HCT116 (cell line): Measurements from ENCODE around the gene RRAD. TPM values are rescaled to one million over a fixed set of nuclear protein-coding genes. Genes with fewer than 3 reads are reported as not detected.

Source experiments
- ATAC-seq: fragments of 200-7000 bp; cut with Tn5 transposase; 2 replicates; pipeline ENCODE4 v1.9.1; 2020; ENCODE audit warnings: mild to moderate bottlenecking, moderate library complexity
- BruUV-seq: library from RNA; stranded (reverse); fragments of 400-500 nt; replicated peaks from 2 replicates; lab custom pipeline; 2021; lab: Mats Ljungman, UMichigan
- CTCF ChIA-PET: fragments of 300-600 bp; sonication (Branson Sonifier 250); formaldehyde crosslinking; loops from one replicate; lab custom pipeline; 2021; ENCODE audit warnings: antibody characterized with exemption; lab: Charles Lee
- POLR2A ChIA-PET: fragments of 300-600, 350-600 bp; sonication (Branson Sonifier 250); formaldehyde crosslinking; loops from one replicate; lab custom pipeline; 2021; ENCODE audit warnings: antibody characterized with exemption; lab: Charles Lee
- RAD21 ChIA-PET, 2 experiments: fragments of 300-600 bp; sonication (Branson Sonifier 250); formaldehyde crosslinking; loops; one replicate each; lab custom pipeline; 2023; ENCODE audit warnings: low total read pairs in 2 of 2; ENCODE audit not compliant: uncharacterized antibody in 2 of 2, unreplicated experiment in 2 of 2, low non-redundant PET in 1 of 2; lab: Charles Lee
- DNase-seq: peaks from one replicate; pipeline ENCODE4 v3.0.0-alpha.2; 2010; ENCODE audit warnings: low read depth, low spot score
- H2AFZ ChIP-seq: fragments of 200-600 bp; shearing (Covaris generic), sonication (generic); 2 replicates; pipeline ENCODE4 v1.6.1; 2017; ENCODE audit warnings: low read depth, mixed run types, mixed read lengths, antibody characterized with exemption, low read length; ENCODE audit not compliant: poor library complexity, severe bottlenecking
- H3K27ac ChIP-seq: 2 replicates; pipeline ENCODE4 v1.5.1; 2012; ENCODE audit warnings: low read depth, low read length
- H3K27me3 ChIP-seq: fragments of 200-600 bp; sonication (generic); 2 replicates; pipeline ENCODE4 v1.6.1; 2016; ENCODE audit warnings: mixed run types, low read length, mixed read lengths; ENCODE audit not compliant: insufficient read depth
- H3K36me3 ChIP-seq, 2 experiments: fragments of 200-500 bp in 1 of 2; fragments of 200-600 bp in 1 of 2; sonication (Bioruptor generic) in 1 of 2; sonication (generic) in 1 of 2; 2 replicates each; pipeline versions ENCODE4 v1.5.1 to v1.6.1; 2014 to 2016; ENCODE audit warnings: low read length in 2 of 2, inconsistent platforms in 1 of 2, mixed read lengths in 1 of 2, mixed run types in 1 of 2; ENCODE audit not compliant: insufficient read depth in 2 of 2, control insufficient read depth in 1 of 2
- H3K4me1 ChIP-seq, 2 experiments: fragments of 200-600 bp in 1 of 2; sonication (generic) in 1 of 2; 2 replicates each; pipeline versions ENCODE4 v1.5.1 to v1.6.1; 2012 to 2017; ENCODE audit warnings: low read length in 2 of 2, inconsistent platforms in 1 of 2, mild to moderate bottlenecking in 1 of 2, mixed read lengths in 1 of 2, mixed run types in 1 of 2, moderate library complexity in 1 of 2; ENCODE audit not compliant: insufficient read depth in 2 of 2, control insufficient read depth in 1 of 2
- H3K4me2 ChIP-seq: fragments of 200-600 bp; sonication (generic); 2 replicates; pipeline ENCODE4 v1.6.1; 2017; ENCODE audit warnings: mixed run types, low read length, mixed read lengths
- H3K4me3 ChIP-seq, 2 experiments: fragments of 200-600 bp in 1 of 2; sonication (generic) in 1 of 2; replicated peaks in 1 of 2; 2 replicates each; pipeline ENCODE4 v1.5.1; 2011 to 2016; ENCODE audit warnings: low read length in 2 of 2, control low read depth in 1 of 2, low read depth in 1 of 2, mild to moderate bottlenecking in 1 of 2, mixed read lengths in 1 of 2, mixed run types in 1 of 2
- H3K79me2 ChIP-seq: fragments of 200-600 bp; sonication (generic); 2 replicates; pipeline ENCODE4 v1.6.1; 2017; ENCODE audit warnings: mild to moderate bottlenecking, mixed run types, low read length, moderate library complexity, mixed read lengths; ENCODE audit not compliant: insufficient read depth
- H3K9ac ChIP-seq: fragments of 200-600 bp; sonication (generic); 2 replicates; pipeline ENCODE4 v1.6.1; 2016; ENCODE audit warnings: low read length, mixed read lengths
- H3K9me2 ChIP-seq: fragments of 200-600 bp; sonication (generic), shearing (Covaris generic); 2 replicates; pipeline ENCODE4 v1.6.1; 2017; ENCODE audit warnings: mixed run types, mild to moderate bottlenecking, moderate library complexity; ENCODE audit not compliant: insufficient read depth
- H3K9me3 ChIP-seq, 2 experiments: fragments of 200-500 bp in 1 of 2; fragments of 200-600 bp in 1 of 2; sonication (Bioruptor generic) in 1 of 2; sonication (generic) in 1 of 2; 2 replicates each; pipeline ENCODE4 v1.6.1; 2014 to 2017; ENCODE audit warnings: low read length in 2 of 2, mixed read lengths in 2 of 2, inconsistent platforms in 1 of 2, low read depth in 1 of 2, mild to moderate bottlenecking in 1 of 2, mixed run types in 1 of 2, moderate library complexity in 1 of 2; ENCODE audit not compliant: control insufficient read depth in 1 of 2, insufficient read depth in 1 of 2
- H4K20me1 ChIP-seq: fragments of 200-600 bp; sonication (generic), shearing (Covaris generic); 2 replicates; pipeline ENCODE4 v1.6.1; 2017; ENCODE audit warnings: mixed run types, mild to moderate bottlenecking, moderate library complexity; ENCODE audit not compliant: insufficient read depth
- CBX3 ChIP-seq: IDR thresholded peaks from 2 replicates; pipeline ENCODE4 v1.6.1; 2012; ENCODE audit warnings: low read depth
- CEBPB ChIP-seq: IDR thresholded peaks from 2 replicates; pipeline ENCODE4 v1.6.1; 2012; ENCODE audit warnings: low read depth
- EGR1 ChIP-seq: IDR thresholded peaks from 2 replicates; pipeline ENCODE4 v1.6.1; 2012; ENCODE audit warnings: low read depth
- ELF1 ChIP-seq: IDR thresholded peaks from 2 replicates; pipeline ENCODE4 v1.6.1; 2012; ENCODE audit warnings: low read depth, borderline replicate concordance
- EZH2phosphoT487 ChIP-seq: fragments of 200-600 bp; IDR thresholded peaks from 2 replicates; pipeline ENCODE4 v1.6.1; 2018; ENCODE audit warnings: antibody characterized with exemption, borderline replicate concordance
- POLR2A ChIP-seq: IDR thresholded peaks from 2 replicates; pipeline ENCODE4 v1.7.0; 2011; ENCODE audit warnings: borderline replicate concordance; ENCODE audit not compliant: insufficient read depth, insufficient read length; ENCODE audit errors: extremely low read depth
- POLR2AphosphoS5 ChIP-seq: IDR thresholded peaks from 2 replicates; pipeline ENCODE4 v1.6.1; 2011; ENCODE audit warnings: mild to moderate bottlenecking, low read depth, low read length, moderate library complexity
- RAD21 ChIP-seq: IDR thresholded peaks from 2 replicates; pipeline ENCODE4 v1.6.1; 2012; ENCODE audit warnings: low read depth, mild to moderate bottlenecking
- REST ChIP-seq: IDR thresholded peaks from 2 replicates; pipeline ENCODE4 v1.6.1; 2012; ENCODE audit warnings: low read depth
- SP1 ChIP-seq: IDR thresholded peaks from 2 replicates; pipeline ENCODE4 v1.6.1; 2012; ENCODE audit warnings: low read depth
- SRF ChIP-seq: IDR thresholded peaks from 2 replicates; pipeline ENCODE4 v1.6.1; 2012; ENCODE audit warnings: low read depth
- YY1 ChIP-seq: IDR thresholded peaks from 2 replicates; pipeline ENCODE4 v1.6.1; 2011; ENCODE audit warnings: low read length, low read depth, moderate library complexity, mild to moderate bottlenecking; ENCODE audit not compliant: insufficient replicate concordance; ENCODE audit errors: extremely low read depth
- ZFX ChIP-seq: fragments of 450-650 bp; IDR thresholded peaks from 2 replicates; pipeline ENCODE4 v1.6.1; 2017
- ZNF274 ChIP-seq: fragments of 200-500 bp; sonication (Bioruptor generic); IDR thresholded peaks from 2 replicates; pipeline ENCODE4 v1.6.1; 2014; ENCODE audit warnings: mild to moderate bottlenecking, low read depth, low read length, inconsistent platforms
- intact Hi-C: fragments of 100-400 bp; cut with micrococcal nuclease; formaldehyde crosslinking; loops from 2 replicates; pipeline ENCODE4 v1.10.0; 2022
- total RNA-seq: library from RNA; stranded (reverse); gene quantifications from one replicate; pipeline ENCODE4 v1.2.1, GENCODE V29; 2021; ENCODE audit not compliant: unreplicated experiment

Gene RRAD
- total RNA-seq, 1 experiment from 2014 or later, result 2.2 TPM

- TF ChIP-seq POLR2AphosphoS5, result no peak
- no peak for TF ChIP-seq EZH2phosphoT487
- TF ChIP-seq RAD21, result no peak
- TF ChIP-seq ZFX, result no peak
These were observed 35.7 kb downstream of the RRAD start (continued) for GRCh38 chr16:66889622-66890021.

- Histone ChIP-seq H3K9me2 (no peaks in the 10 kb centered on the region), H3K9me3 (no peaks in the 10 kb centered on the region), H3K36me3 (peaks cover 12 to 24% of the 10 kb centered on the region in 2 experiments; a peak in 3 of 4 replicates), H3K4me3 (no peak overlapping the region), H3K79me2 (peaks cover 14% of the 10 kb centered on the region; the same call in 1 of the 2 replicates), H3K4me1 (no peaks in the 10 kb centered on the region), H4K20me1 (no peaks in the 10 kb centered on the region), H2AFZ (no peak overlapping the region), H3K27me3 (no peaks in the 10 kb centered on the region), H3K9ac (no peak overlapping the region), H3K27ac (no peak overlapping the region), H3K4me2 (no peak overlapping the region)
- CTCF ChIA-PET, result interaction anchor here (0.9 kb wide), 1 partner anchor 155 kb away, joined by 3 read pairs; no protein-coding TSS in a partner anchor
- RAD21 ChIA-PET, result interaction anchor here in 1 of 2 experiments (0.7 kb wide), 1 partner anchor 8 kb away, joined by 5 read pairs; the partner anchor contains the start of gene PDP2
- no TSS peak for BruUV-seq
- intact Hi-C loops, result no loop called here
- TF ChIP-seq REST (no peak), POLR2A (no peak), ZNF274 (no peak), CEBPB (no peak), SP1 (no peak), CBX3 (no peak), EGR1 (no peak), SRF (no peak), EZH2phosphoT487 (no peak), ZFX (no peak), YY1 (no peak), ELF1 (no peak), POLR2AphosphoS5 (no peak)
- POLR2A ChIA-PET, result interaction anchor here (1.1 kb wide), 1 partner anchor 9 kb away, joined by 3 read pairs; the partner anchor contains the start of gene PDP2
- ATAC-seq, result no peak
- DNase-seq, result no peak
These were observed 36.4 kb downstream of the RRAD start for GRCh38 chr16:66888647-66889615.
